Activated T-helper 17 cell treated with anti-CD3 and anti-CD28 coated beads, Interleukin-2, amount 50 U/mL, for 72 hours (primary cell): ENCODE measurements around the gene DENR. TPM values are rescaled to one million over a fixed set of nuclear protein-coding genes. Genes with fewer than 3 reads are reported as not detected.

Experiments used
- total RNA-seq, 2 donors: library from RNA; stranded (reverse); gene quantifications; one replicate each; pipeline ENCODE4 v1.2.3, GENCODE V29; 2022

Gene DENR
- total RNA-seq, 2 donors from 2014 or later, result 65.3 to 78.9 TPM

Other genes starting within 250 kb of the DENR start
- 100 to 1,000 TPM; 103 to 110 TPM for gene RSRC2, start 225.9 kb upstream of the DENR start, total RNA-seq
- gene KNTC1, start 225.6 kb upstream of the DENR start, total RNA-seq, result 100 to 1,000 TPM; 128 to 148 TPM
- not detected for gene HCAR2, start 49.5 kb upstream of the DENR start, total RNA-seq
- gene HCAR3, start 36.0 kb upstream of the DENR start, total RNA-seq, result not detected
- under 1 TPM in 1 of 2 donors, not detected in 1; 0.64 TPM for gene HCAR1, start 22.0 kb upstream of the DENR start, total RNA-seq
- 1 to 10 TPM; 1.0 to 3.8 TPM for gene CCDC62, start 21.7 kb downstream of the DENR start, total RNA-seq
- gene HIP1R, start 82.6 kb downstream of the DENR start, total RNA-seq, result 10 to 100 TPM; 14.7 to 23.3 TPM
- 10 to 100 TPM; 10.5 to 17.0 TPM for gene VPS37B, start 143.3 kb downstream of the DENR start, total RNA-seq
- 10 to 100 TPM in 1 of 2 donors, 1 to 10 TPM in 1; 7.7 to 12.0 TPM for gene ABCB9, start 213.6 kb downstream of the DENR start, total RNA-seq
- 10 to 100 TPM; 24.9 to 28.6 TPM for gene OGFOD2, start 222.4 kb downstream of the DENR start, total RNA-seq
- gene ARL6IP4, start 227.9 kb downstream of the DENR start, total RNA-seq, result 100 to 1,000 TPM; 112 to 160 TPM